HG03064 (cell line): ENCODE data around the gene MAP1LC3B.
"Not testable (repeated sequence)": the region's sequence is repeated elsewhere in the genome, so short reads cannot be mapped to it uniquely, and the experiment has no call there.

Source experiments
- ATAC-seq: cut with Tn5 transposase; IDR thresholded peaks from one replicate; pipeline ENCODE4 v1.9.1; 2021; ENCODE audit warnings: low read depth; ENCODE audit not compliant: unreplicated experiment

The MAP1LC3B gene

DNA sequence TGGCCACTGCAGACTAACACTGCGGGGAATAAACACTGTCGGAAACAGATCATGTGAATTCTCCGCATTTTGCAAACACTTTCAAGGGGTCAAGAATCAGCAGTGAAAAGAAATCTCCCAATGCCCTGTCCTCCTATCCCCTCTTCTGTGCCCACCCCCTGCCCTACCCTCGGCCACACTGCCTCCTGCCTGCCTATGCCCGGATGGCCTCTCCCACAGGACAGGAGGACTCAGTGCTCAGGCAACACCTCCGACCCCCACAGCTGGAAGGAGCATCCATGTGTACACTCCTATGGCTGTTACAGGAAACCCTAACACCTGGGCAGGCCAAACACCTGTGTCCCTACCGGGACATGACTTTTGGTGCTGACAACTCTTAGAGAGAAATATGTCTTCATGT lies 33.0 kb upstream of the MAP1LC3B start:
- ATAC-seq = no peak

DNA sequence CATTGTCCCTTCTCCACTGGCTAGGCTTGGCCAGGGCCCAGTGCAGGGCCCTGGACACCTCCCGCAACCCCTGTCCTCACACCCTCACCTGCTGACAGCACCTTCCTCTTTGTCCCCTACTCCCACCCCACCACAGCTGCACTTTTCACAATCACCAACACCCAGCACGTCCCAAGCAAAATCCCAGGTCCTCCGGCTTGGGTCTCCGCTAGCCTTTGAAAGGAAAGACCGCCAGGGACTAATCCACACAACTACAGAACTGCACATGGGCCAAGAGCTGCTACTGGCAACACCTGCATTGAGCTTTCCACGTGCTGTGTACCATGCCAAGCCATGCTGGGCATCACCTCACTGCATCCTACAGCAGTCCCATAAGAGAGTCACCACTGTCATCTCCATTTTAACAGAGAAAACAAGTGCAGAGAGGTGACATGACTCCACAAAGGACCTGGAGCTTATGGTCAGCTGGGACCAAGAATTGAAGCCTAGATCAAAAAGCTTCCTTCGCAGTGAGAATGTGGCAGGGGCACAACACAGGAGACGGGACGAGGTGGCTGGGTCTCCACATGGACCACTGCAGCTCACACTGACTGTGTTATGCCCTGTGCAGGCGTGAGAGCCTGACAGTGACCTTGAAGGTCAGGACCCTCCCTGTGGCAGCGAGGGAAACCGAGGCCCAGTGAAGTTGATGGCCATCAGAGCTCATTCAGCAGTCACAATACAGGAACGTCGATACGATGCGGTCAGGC lies 31.1 kb upstream of the MAP1LC3B start:
- ATAC-seq = no peak

GRCh38 chr16:87361916-87362619 lies 30.1 kb upstream of the MAP1LC3B start:
- ATAC-seq = no peak

DNA sequence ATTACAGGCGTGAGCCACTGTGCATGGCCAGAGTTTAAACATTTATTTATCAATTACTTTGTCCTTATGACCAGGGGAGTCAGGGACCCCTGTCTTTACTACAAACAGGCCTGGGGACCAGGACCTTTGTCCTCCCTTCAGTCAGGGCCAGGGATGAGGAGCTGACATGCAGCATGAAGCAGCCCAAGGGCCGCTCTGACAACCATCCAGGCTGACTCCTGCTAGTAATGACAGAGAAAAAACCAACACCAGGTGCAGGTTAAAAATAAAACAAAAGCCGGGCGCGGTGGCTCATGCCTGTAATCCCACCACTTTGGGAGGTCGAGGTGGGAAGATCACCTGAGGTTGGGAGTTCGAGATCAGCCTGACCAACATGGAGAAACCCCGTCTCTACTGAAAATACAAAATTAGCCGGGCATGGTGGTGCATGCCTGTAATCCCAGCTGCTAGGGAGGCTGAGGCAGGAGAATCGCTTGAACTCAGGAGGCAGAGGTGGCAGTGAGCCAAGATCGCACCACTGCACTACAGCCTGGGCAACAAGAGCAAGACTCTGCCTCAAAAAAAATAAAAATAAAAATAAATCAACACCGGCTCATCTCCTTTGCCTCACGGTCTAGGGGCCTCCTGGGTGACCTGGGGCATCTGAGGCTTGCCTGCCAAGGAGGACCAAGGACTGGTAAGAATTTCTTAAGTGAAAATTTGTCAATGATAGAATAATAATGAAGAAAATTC lies 29.1 kb upstream of the MAP1LC3B start:
- ATAC-seq = not testable (repeated sequence)

DNA sequence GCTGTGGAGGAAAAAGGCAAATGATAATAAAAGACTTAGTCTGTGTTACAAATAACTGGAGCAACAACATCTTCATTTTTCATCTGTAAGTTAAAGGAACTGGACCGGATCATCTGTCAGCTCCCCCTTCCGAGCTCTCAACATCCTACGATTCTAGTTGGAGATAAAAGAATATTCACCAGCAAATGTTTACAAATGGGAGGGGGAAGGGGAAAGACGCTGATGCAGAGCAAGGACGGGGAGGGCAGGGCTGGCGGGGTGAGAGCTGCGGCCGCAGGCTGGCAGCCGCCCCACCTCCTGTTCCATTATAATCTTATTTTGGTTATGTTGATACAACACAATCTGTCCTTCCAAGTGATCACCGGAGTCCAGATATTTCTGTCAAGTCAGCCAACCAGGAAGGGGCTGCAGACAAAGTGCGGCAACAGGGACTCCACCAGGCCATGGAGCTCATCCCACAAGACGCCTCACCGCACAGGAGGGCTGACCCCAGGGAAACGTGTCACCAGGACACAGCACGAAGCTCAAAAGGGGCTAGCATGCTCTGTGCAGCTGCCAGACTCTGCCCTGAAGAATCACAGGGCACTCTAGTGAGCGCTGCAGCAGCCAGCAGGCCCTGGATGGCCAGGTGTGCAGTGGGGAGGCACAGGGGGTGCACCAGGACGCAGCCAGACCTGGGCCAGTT lies 28.2 kb upstream of the MAP1LC3B start:
- no peak for ATAC-seq

DNA sequence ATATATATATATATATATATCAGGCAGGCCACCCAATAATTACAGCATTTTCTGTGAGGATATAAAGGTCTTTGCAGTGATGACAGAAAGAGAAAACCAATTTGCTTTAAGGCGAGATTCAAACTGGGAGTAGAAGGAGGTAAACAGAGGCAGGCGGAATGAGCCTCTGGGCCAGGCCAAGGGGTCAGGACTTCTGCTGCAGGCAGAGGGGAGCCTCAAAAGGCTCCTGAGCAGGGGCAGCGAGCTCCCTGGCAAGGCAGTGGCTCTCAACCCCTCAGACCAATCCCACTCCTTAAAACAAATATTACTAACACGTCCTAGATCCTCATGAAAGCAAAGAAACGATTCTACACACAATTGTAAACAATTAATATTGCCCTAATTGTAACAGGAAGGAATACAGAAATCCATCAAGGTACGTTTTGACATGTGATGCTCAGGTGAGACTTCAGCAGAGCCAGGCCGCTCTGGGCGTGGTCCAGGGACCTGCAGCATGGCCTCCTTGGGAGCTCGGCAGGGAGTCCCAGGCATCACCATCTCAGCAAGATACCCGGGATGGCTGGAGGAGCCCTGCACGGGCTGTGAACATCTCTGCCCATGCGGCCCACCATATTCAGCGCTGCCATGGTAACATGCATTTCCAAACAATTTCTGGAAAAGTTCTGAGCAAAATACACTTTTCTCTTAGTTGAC lies 27.0 kb upstream of the MAP1LC3B start:
- ATAC-seq = no peak

- no peak for ATAC-seq
These were observed 25.8 kb upstream of the MAP1LC3B start for GRCh38 chr16:87366288-87366687.

DNA sequence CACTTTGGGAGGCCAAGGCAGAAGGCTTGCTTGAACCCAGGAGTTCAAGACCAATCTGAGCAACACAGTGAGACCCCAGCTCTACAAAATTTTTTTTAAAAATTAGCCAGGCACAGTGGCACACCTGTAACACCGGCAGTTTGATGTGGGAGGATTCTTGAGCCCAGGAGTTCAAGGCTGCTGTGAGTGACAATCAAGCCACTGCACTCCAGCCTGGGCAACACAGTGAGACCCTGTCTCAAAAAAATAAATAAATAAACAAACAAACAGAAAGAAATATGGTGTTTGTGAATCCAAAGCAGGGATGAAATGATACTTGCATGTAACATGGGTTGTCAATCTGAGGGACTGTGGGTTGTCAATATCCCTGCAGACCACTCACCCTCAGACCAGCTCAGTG lies 25.2 kb upstream of the MAP1LC3B start:
- no peak for ATAC-seq

DNA sequence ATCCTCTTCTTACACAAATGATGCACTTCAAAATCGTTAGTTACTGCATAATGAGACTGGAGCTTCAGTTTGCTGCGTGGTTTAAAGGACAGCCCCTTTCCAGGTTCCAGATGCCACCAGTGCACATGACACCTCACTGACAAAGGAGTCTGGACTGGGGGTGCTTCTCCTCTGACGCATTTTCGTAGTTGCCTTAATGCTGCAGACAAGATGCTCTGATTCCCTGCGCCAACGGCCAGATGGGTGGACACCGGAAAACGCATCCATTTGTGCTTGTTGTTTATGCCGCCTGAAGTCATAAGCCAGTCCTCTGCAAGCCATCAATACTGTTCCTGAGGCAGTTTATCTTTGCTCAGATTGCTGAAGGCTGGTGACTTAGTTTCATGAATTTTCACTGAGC lies 24.6 kb upstream of the MAP1LC3B start:
- no peak for ATAC-seq

- ATAC-seq = no peak
These were observed 23.9 kb upstream of the MAP1LC3B start for GRCh38 chr16:87368029-87368770.

DNA sequence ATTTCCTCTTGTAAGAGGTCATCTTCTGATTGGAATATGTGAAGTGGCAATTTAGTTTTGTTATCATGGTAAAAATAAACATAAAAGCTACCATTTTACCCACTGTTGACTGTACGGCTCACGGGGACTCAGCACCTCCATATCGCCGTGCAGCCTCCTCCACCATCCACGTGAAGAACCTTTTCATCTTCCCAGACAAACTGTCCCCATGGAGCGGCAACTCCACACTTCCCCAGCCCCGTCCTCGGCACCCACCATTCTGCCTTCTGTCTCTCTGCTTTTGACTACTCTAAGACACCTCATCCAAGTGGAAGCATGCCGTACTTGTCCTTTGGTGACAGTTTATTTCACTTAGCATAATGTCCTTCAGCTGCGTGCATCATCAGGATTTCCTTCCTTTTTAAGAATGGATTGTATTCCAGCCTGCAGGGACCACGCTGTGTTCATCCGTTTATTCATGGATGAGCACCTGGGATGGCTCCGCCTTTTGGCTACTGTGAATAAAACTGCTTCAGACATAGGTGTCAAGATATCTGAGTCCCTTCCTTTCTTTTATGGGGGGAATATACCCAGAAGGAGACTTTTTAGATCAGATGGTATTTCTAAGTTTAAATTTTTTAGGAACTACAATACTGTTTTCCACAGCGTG lies 22.9 kb upstream of the MAP1LC3B start:
- no peak for ATAC-seq

DNA sequence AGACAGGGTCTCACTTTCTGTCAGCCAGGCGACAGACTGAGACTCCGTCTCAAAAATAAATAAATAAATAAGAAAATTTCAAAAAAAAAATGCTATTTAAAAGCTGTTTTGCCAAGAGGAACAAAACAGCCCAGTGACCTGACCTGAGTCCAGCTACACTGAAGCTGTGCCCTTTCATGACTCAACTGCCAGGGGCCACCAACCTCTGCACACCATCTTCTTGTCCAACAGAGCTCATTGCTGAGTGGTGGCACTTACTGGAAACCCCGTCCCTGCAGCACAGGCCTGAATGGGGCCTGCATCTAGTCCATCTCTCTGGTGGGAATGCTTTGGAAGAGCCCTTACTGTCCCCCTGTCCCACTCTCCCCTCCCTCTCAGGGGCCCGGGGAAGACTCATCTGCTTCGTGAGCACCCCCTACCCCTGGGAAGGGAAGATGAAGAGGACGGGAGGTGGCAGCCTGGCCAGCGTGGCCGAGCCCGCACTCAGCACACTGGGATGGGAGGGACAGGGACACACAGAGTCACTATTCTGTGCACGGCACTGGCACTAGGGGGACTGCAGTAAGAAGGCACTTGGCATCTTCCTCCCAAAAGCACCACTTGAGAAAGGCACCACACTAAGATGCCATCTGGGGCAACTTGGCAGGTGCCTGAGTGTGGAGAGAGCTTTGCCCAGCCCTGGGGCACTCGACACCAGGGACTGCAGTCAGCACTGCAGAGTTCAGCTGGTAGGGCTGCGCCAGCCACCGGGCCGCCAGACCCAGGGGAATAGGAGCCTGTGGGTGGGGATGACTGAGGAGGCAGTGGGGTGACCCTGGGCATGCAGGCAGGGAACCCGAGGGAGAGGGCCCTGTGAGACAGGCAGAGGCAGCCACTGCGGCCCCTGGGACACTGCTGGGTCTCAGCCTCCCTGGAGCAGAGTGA lies 22.1 kb upstream of the MAP1LC3B start:
- ATAC-seq = no peak

GRCh38 chr16:87371261-87371866 lies 20.8 kb upstream of the MAP1LC3B start:
- no peak for ATAC-seq

- no peak for ATAC-seq
These were observed 19.8 kb upstream of the MAP1LC3B start for GRCh38 chr16:87372305-87372704.

DNA sequence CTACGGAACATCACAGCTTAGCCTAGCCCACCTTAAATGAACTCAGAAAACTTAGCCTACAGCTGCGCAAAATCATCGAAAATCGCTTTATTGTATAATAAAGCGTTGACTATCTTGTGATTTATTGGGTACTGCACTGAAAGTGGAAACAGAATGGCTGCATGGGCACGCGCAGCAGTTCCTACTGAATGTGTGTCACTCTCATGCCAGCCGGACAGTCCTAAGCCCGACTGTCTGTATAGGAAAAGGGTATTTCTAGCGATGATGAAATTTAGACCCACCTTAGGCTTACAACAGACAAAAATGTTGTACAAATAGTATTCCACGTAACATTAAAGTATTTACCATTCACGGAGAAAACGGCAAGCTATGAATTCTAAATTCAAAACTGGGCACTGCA lies 17.8 kb upstream of the MAP1LC3B start:
- no peak for ATAC-seq

DNA sequence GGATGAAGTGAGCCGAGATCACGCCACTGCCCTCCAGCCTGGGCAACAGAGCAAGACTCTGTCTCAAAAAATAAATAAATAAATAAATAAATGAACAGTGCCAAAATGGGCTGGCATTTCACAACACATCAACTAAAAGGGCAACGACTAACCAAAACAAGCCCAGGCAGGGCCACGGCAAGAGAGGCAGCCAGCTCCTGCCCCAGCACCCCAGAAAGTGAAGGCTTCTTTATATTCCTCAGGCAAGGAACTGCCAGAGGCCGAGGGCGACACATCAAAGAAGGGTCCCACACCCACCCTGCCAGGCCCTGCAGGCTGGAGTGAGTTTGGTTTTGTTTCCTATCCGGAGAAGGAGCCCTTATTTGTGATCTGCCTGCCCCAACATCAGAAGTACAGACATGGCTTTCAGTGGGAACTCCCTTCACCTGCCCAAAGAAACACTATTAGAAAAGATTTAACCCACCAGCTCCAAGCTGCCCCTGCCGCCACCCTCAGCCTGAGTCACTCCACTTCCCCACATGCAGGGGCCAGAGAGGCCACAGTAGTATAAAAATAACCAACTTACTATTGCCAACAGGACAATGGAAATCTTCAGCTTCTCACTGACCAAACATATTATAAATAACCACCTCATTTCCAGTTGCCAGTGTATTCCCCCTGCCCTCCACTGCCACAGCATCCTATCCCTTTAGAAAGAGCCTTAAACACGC lies 16.6 kb upstream of the MAP1LC3B start:
- ATAC-seq = no peak

GRCh38 chr16:87376660-87377059 lies 15.5 kb upstream of the MAP1LC3B start:
- ATAC-seq = no peak
